GM23248 (cell line): ENCODE results near the gene YJEFN3.

ENCODE experiments used
- EZH2 ChIP-seq: fragments of 200-600 bp; sonication (generic); IDR thresholded peaks from 2 replicates; pipeline ENCODE4 v1.6.1; 2018; ENCODE audit warnings: antibody characterized with exemption, mild to moderate bottlenecking; ENCODE audit not compliant: insufficient read depth, poor library complexity, severe bottlenecking
- EZH2phosphoT487 ChIP-seq: fragments of 200-600 bp; sonication (generic); IDR thresholded peaks from 2 replicates; pipeline ENCODE4 v1.6.1; 2018; ENCODE audit warnings: antibody characterized with exemption, moderate library complexity, mild to moderate bottlenecking, low read depth; ENCODE audit not compliant: insufficient read depth

- TF ChIP-seq EZH2phosphoT487 (no peak), EZH2 (no peak)
These were observed 15.7 kb downstream of the YJEFN3 start for GRCh38 chr19:19544257-19544953.
